Progenitor cell of endocrine pancreas (in vitro differentiated cells): Measurements from ENCODE around the gene CRTC3. TPM values are rescaled to one million over a fixed set of nuclear protein-coding genes. Genes with fewer than 3 reads are reported as not detected.
"Not testable (repeated sequence)": the region's sequence is repeated elsewhere in the genome, so short reads cannot be mapped to it uniquely, and the experiment has no call there.

Source experiments
- DNase-seq: peaks from one replicate; pipeline ENCODE4 v3.0.0; 2021; ENCODE audit warnings: low spot score; ENCODE audit not compliant: unreplicated experiment
- H3K27ac Mint-ChIP-seq: 2 replicates; pipeline ENCODE4 v1.8.0; 2021; ENCODE audit warnings: mild to moderate bottlenecking, moderate library complexity, mixed read lengths
- H3K27me3 Mint-ChIP-seq: 2 replicates; pipeline ENCODE4 v1.8.0; 2021; ENCODE audit warnings: mixed read lengths
- H3K36me3 Mint-ChIP-seq: 2 replicates; pipeline ENCODE4 v1.8.0; 2022; ENCODE audit warnings: mixed read lengths; ENCODE audit not compliant: insufficient read depth
- H3K4me1 Mint-ChIP-seq: 2 replicates; pipeline ENCODE4 v1.8.0; 2021; ENCODE audit warnings: low read depth, mixed read lengths
- H3K4me3 Mint-ChIP-seq: 2 replicates; pipeline ENCODE4 v1.8.0; 2021; ENCODE audit warnings: low read depth, mild to moderate bottlenecking, moderate library complexity, mixed read lengths
- H3K9me3 Mint-ChIP-seq: 2 replicates; pipeline ENCODE4 v1.8.0; 2021; ENCODE audit warnings: low read depth, mixed read lengths
- CTCF ChIP-seq: fragments of 200-600 bp; sonication (generic); IDR thresholded peaks from one replicate; pipeline ENCODE4 v1.5.0; 2021; ENCODE audit warnings: antibody characterized with exemption, mild to moderate bottlenecking; ENCODE audit not compliant: unreplicated experiment
- total RNA-seq: library from RNA; stranded (reverse); gene quantifications from 2 replicates; pipeline ENCODE4 v1.2.1, GENCODE V29; 2021

CRTC3 gene
- total RNA-seq, 1 donor from 2014 or later: 34.6 TPM

- Mint-ChIP-seq H3K9me3 (no peaks in the 10 kb centered on the region), H3K27me3 (peaks cover 3% of the 10 kb centered on the region), H3K27ac (no peak overlapping the region), H3K36me3 (no peaks in the 10 kb centered on the region), H3K4me3 (no peak overlapping the region), H3K4me1 (peaks cover 2% of the 10 kb centered on the region)
- no peak for TF ChIP-seq CTCF
- no peak for DNase-seq
Measured at GRCh38 chr15:90666135-90666909, 136.6 kb downstream of the CRTC3 start.

- H3K27ac Mint-ChIP-seq: no peak overlapping the region
- no peak for TF ChIP-seq CTCF
- no peaks in the 10 kb centered on the region for H3K9me3 Mint-ChIP-seq
- peaks cover 4% of the 10 kb centered on the region for H3K27me3 Mint-ChIP-seq
- H3K4me3 Mint-ChIP-seq: no peak overlapping the region
- peaks cover 2% of the 10 kb centered on the region for H3K4me1 Mint-ChIP-seq
- H3K36me3 Mint-ChIP-seq: no peaks in the 10 kb centered on the region
- DNase-seq: no peak
Measured at GRCh38 chr15:90667073-90667754, 137.5 kb downstream of the CRTC3 start.

GRCh38 chr15:90667755-90668345 lies 138.1 kb downstream of the CRTC3 start:
- not testable (repeated sequence) for H3K27me3 Mint-ChIP-seq, H3K27ac Mint-ChIP-seq, H3K9me3 Mint-ChIP-seq, DNase-seq, H3K4me3 Mint-ChIP-seq, H3K36me3 Mint-ChIP-seq, H3K4me1 Mint-ChIP-seq

GRCh38 chr15:90670631-90671030 lies 140.9 kb downstream of the CRTC3 start:
- H3K4me1 Mint-ChIP-seq, H3K27me3 Mint-ChIP-seq, H3K27ac Mint-ChIP-seq, H3K36me3 Mint-ChIP-seq, H3K4me3 Mint-ChIP-seq, H3K9me3 Mint-ChIP-seq, DNase-seq: not testable (repeated sequence)

GRCh38 chr15:90671216-90671615 lies 141.5 kb downstream of the CRTC3 start:
- peaks cover 9% of the 10 kb centered on the region for H3K27me3 Mint-ChIP-seq
- peaks cover 2% of the 10 kb centered on the region for H3K36me3 Mint-ChIP-seq
- H3K4me1 Mint-ChIP-seq: no peaks in the 10 kb centered on the region
- no peaks in the 10 kb centered on the region for H3K9me3 Mint-ChIP-seq
- no peak for TF ChIP-seq CTCF
- no peak for DNase-seq
- H3K4me3 Mint-ChIP-seq: no peak overlapping the region
- no peak overlapping the region for H3K27ac Mint-ChIP-seq

- H3K36me3 Mint-ChIP-seq, H3K27me3 Mint-ChIP-seq, H3K4me3 Mint-ChIP-seq, H3K27ac Mint-ChIP-seq, H3K9me3 Mint-ChIP-seq, H3K4me1 Mint-ChIP-seq, DNase-seq: not testable (repeated sequence)
Measured at GRCh38 chr15:90673357-90673756, 143.6 kb downstream of the CRTC3 start.
